HG02759 (cell line): ENCODE measurements around the gene C1QC.

Experiments used
- ATAC-seq: cut with Tn5 transposase; IDR thresholded peaks from one replicate; pipeline ENCODE4 v1.9.1; 2021; ENCODE audit warnings: mild to moderate bottlenecking, moderate library complexity; ENCODE audit not compliant: unreplicated experiment

C1QC gene

DNA sequence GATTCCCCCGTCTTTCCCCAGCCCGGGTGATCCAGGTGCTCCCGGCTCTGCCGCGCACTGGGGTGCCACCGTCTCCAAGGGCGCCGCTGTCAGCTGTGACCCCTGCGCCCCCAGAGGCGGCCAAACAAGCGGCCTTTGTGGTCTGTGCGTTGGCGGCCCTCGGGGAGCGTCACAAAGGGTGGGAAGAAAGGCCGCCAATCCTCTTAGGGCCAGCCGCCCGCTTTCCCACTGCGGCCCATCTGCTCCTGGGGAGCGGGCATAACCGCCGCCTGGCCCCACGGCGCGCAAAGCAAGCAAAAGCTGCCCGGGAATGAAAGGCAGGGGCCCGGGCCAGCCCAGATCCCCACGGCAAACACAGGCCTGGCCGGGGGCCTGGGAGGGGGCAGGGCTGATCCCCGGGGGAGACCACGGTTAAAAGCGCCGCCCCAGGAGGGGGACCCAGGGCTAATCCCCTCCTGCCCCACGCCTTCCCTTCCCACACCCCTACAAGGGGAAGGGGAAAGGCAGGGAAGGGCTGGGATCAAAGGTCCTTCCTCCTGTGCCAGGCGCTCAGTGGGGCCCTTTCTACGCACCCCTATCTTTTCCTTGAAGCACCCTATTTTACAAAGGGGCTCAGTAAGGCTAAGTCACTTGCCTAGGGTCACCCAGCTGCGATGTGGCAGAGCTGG, 33.6 kb downstream of the C1QC start:
- ATAC-seq: no peak

DNA sequence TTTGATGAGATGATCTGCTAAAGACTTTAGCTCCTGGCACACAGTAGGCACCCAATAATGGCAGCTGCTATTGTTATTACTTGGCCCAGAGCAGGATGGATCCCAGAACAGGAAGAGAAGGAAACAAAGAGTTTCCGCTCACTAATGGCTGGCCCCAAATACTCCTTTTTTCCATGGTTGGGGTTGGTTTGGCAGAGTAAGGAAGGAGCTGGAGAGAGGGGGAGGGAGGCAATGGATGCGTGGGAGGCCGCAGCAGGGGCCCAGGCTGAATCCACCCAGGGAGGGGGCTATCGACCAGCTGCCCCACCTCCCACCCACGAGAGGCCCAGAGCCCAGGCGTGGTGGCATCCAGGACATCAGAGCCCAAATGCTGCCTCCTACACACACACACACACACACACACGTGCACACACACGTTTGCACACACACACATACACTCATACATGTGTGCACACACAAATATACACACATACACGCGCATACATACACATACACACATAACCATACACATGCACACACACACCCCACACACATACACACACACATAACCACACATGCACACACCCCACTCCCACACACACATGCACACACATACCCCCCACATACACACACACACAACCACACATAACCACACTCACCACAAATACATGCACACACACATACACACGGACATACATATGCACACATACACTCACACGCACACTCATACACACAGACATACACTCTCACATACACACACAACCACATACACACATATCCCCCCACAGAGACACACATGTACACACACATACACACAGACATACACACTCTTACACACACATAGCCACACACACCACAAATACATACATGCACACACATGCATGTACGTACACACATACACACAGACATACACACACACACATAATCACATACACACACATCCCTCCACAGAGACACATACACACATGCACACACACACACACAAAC, 34.8 kb downstream of the C1QC start:
- ATAC-seq: no peak

DNA sequence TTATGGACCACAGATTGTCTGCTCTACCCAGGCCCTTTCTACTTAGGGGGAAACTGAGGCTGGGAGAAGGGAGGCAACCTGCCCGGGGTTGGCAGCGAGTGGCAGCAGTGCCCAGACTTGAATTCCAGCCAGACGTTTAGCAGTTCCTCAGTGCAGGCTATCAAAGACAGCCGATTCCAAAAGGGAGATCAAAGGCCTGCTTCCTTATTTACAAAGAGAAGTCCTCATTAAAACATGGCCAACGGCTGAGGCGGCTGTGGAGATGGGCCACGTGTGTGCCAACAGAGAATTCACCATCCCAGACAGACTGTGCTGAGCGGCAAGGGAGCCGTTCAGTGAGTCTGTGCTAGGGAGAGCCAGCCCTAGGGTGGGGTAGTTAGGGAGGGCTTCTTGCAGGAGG, 37.3 kb downstream of the C1QC start:
- ATAC-seq: no peak

DNA sequence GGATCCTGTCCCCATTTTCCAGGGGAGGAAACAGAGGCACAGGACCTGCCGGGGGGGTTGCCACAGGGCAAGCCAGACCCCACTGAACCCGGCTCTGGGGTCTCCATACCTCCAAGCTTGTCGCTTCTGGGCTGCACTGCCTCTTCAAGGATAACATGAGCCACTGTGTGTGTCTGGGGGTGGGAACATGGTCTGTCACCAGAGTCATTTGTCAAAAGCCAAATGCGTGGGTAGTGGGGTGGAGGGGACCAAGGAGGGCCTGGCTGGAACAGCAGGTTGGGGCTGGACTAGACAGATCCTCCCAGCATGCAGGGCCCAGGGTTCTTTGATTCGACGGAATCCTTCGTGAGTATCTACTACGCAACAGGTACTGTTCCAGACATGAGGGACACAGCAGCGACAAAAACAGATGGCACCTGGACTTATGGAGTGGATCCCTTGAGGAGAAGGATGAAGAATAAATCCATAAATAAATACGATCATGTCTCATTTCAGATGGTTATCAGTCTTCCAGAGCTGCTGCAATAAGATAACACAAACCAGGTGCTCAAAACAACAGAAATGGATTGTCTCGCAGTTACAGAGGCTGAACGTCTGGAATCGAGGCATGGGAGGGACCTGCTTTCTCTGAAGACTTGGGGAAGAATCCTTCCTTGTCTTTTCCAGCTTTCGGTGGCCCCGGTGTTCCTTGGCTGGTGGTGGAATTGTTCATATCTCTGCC, 38.3 kb downstream of the C1QC start:
- ATAC-seq: no peak

DNA sequence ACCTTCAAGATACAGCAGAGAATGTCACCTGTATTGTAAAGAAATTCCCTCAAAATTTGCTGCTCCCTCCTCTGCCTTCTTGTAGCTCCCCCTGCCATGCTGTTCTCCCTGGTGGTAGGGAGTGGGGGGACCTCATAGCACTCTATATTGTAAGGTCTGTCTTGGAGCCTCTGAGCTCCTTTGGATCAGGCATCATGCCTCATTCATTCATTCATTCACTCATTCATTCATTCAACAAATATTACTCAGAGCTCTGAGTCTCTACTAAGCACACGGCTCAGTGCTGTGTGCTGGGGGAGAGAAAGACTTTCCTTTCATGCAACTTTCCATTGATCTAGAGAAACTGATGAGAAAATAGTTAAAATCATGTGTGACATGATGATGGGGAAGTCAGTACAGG, 40.1 kb downstream of the C1QC start:
- ATAC-seq: no peak

DNA sequence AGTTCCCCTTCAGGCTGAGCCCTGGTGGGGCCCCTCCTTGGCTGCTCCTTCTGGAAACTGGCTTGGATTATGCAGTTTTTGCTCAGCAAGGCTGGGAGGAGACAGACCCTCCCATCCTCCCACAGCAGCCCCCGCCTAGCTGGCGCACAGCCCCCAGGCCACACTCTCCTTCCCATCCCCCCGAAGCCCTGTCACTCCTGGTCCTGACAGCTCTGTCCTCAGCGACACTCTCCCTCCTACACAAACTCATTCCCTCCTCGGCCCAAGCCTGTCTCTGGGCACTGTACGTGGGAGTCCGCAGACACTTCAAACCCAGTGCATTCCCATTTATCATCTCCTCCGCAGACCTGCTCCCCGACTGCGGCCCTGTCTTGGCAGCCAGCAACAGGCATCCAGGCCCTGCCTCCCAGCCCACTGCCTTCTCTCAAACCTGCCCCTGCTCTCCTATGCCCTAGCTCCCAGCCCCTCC, 42.2 kb downstream of the C1QC start:
- ATAC-seq: no peak

DNA sequence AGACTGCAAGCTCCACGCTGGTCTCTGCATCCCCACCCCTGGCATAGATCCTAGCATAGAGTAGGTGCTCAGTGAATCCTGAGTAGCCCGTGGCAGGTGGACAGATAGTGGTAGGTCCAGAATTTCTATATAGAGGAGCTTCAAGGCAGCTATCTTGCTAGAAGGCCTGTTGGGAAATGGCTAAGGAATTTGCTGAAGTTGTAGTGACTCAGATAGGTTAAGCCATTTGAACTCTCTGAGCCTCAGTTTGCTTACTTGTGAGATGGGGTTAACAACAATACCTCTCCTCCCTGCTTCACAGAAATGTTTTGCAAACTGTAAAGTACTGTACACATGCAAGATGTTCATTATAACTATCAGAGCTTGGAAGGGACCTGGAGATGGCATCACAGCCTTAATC, 43.8 kb downstream of the C1QC start:
- ATAC-seq: no peak

DNA sequence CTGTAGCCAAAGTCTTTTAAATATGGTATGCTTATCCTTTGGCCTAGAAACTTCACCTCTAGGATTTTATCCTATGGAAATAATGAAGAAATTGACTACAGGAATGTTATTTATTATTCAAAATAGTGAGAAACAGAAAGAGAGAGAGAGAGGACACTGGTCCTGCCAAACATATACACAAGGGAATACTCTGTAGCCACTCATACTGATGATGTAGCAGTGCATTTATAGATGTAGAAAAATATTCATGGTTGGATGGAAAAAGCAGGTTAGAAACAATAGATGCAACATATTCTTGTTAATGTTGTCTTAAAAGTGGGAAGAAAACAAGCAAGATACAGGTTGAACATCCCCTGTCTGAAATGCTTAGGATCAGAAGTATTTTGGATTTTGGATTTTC, 45.0 kb downstream of the C1QC start:
- no peak for ATAC-seq

DNA sequence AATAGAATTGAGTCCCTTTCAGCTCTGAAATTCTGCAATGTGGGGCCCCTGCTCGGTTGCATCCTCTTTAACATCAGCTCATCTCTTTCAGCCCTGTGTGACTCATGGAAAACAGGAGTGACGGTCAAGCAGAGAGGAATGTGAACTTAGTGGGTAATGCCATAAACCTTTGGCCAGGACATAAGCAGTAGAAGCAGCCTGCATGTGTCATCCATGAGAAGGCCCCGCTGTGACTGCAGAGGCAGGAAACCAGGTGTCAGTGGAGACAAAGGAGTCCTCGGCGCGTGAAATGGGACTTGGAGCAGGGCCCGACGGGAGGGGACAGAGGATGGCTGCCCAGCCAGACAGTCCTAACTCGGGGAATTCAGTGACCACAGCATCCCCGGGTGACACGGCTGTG, 46.1 kb downstream of the C1QC start:
- no peak for ATAC-seq

DNA sequence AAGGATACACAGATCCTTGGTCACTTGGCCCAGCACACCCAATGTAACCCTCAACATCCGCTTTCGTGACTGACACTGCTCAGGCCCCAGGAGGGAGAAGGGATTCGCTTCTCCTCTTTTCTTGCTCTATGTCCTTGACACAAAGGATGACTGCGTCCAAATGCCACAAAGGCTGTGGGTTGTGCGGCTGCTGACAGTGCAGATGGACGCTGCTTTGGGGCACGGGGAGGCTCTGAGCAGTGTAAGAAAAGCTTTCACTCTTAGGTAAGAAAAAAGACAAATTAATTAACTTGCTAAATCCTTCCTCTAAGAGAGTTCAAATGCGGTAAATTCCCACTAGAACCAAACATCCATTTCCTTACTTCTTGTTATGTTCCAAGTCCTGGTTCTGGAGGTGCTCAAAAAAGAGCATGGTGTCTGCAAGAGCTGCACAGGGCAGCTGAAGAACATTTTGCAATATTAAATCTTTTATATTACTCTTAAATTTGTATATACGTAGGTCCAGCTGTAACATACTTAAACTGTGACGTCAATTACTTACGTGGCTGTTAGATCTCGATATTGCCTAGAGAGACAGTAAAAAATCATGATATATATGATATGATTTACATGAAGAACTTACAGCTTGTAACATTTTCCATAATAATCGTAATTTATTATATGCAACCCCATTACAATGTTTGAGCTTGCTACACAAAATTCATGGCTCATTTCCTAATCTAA, 47.8 kb downstream of the C1QC start:
- no peak for ATAC-seq

DNA sequence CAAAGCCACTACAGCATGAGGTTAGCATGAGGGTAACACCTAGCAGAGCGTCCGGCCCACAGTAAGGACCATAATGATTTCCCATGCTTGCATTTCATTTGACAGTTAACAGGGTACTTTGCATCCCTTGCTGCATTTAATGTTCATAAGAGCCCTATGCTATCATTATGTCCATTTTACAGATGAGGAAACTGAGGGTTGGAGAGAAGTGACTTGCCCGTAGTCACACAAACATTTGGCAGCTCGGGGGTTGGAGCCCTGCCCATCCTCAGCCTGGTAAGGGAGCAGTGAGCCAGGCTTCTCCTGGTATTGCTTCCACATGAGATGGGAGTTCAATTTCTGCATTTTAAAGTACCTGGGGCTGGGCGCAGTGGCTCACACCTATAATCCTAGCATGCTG, 50.7 kb downstream of the C1QC start:
- no peak for ATAC-seq

DNA sequence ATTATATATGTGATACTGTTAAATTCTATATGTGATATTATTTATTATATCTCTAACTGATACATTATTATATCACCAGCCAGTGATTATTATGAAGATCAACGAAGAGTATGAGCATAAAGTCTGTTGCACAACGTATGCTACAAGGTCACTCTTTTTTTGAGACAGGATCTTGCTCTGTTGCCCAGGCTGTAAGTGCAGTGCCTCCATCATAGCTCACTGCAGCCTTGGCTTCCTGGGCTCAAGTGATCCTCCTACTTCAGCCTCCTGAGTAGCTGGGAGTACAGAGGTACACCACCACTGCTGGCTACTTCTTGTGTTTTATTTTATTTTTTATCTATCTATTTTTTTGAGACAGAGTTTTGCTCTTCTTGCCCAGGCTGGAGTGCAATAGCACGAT, 53.2 kb downstream of the C1QC start:
- ATAC-seq: no peak
